Natural killer cell (primary cell): ENCODE data around the gene PABPN1L. TPM values are rescaled to one million over a fixed set of nuclear protein-coding genes. Genes with fewer than 3 reads are reported as not detected.
A peak's percentile ranks its signal among the peaks of the same experiment; 100 is the strongest.

Experiments
- ATAC-seq, 3 donors: fragments of 150-1000 bp in 2 of 3; fragments of 200-7000 bp in 1 of 3; cut with Tn5 transposase; 1 replicate in 1 of 3; 2 replicates in 2 of 3; pipeline ENCODE4 v1.10.0; 2021; ENCODE audit warnings: mild to moderate bottlenecking in 2 of 3, moderate library complexity in 2 of 3
- DNase-seq, 2 donors: peaks; one replicate each; pipeline versions ENCODE4 v3.0.0 to v3.0.0-alpha.2; 2013 to 2021; ENCODE audit warnings: mixed read lengths in 1 of 2
- H3K27ac ChIP-seq: one replicate; pipeline ENCODE4 v1.5.1; 2013; ENCODE audit warnings: mild to moderate bottlenecking, low read length
- H3K27me3 ChIP-seq: one replicate; pipeline ENCODE4 v1.6.1; 2013; ENCODE audit warnings: low read length; ENCODE audit not compliant: control insufficient read depth, insufficient read depth
- H3K36me3 ChIP-seq: one replicate; pipeline ENCODE4 v1.6.1; 2013; ENCODE audit warnings: low read length; ENCODE audit not compliant: control insufficient read depth, insufficient read depth
- H3K4me1 ChIP-seq: one replicate; pipeline ENCODE4 v1.6.1; 2013; ENCODE audit warnings: low read length; ENCODE audit not compliant: control insufficient read depth, insufficient read depth
- H3K4me3 ChIP-seq: one replicate; pipeline ENCODE4 v1.5.1; 2013; ENCODE audit warnings: low read length
- H3K9me3 ChIP-seq: one replicate; pipeline ENCODE4 v1.6.1; 2013; ENCODE audit warnings: low read length; ENCODE audit not compliant: control insufficient read depth, insufficient read depth
- H3K27ac Mint-ChIP-seq, 2 donors: one replicate each; pipeline ENCODE4 v1.8.0; 2022; ENCODE audit warnings: mild to moderate bottlenecking in 2 of 2, mixed read lengths in 2 of 2, moderate library complexity in 1 of 2
- H3K27me3 Mint-ChIP-seq, 2 donors: one replicate each; pipeline ENCODE4 v1.8.0; 2022; ENCODE audit warnings: low read depth in 2 of 2, mixed read lengths in 2 of 2
- H3K36me3 Mint-ChIP-seq: one replicate; pipeline ENCODE4 v1.8.0; 2022; ENCODE audit warnings: mixed read lengths
- H3K4me1 Mint-ChIP-seq, 2 donors: one replicate each; pipeline ENCODE4 v1.8.0; 2022; ENCODE audit warnings: mixed read lengths in 2 of 2
- H3K4me3 Mint-ChIP-seq: one replicate; pipeline ENCODE4 v1.8.0; 2022; ENCODE audit warnings: mild to moderate bottlenecking, moderate library complexity, mixed read lengths
- H3K9me3 Mint-ChIP-seq, 2 donors: one replicate each; pipeline ENCODE4 v1.8.0; 2022; ENCODE audit warnings: mixed read lengths in 2 of 2
- WGBS: methylation state at CpG from one replicate; pipeline ENCODE4 v1.1.7; 2013; ENCODE audit warnings: missing lambda C conversion rate; ENCODE audit not compliant: insufficient coverage; 5-methylcytosine and 5-hydroxymethylcytosine counted together
- intact Hi-C: fragments of 100-400 bp; cut with micrococcal nuclease; formaldehyde crosslinking; loops from one replicate; pipeline ENCODE4 v1.14.2; 2022
- total RNA-seq, 4 donors: library from RNA; stranded (reverse); fragments of 120-200 nt in 1 of 4; gene quantifications; one replicate each; pipeline versions ENCODE4 v1.2.3 to v1.2.4, GENCODE V29; 2013 to 2022
- TF ChIP-seq, protein P1 (sequence below): fragments of 200-600 bp; IDR thresholded peaks from one replicate; pipeline ENCODE4 v1.8.0; 2022; ENCODE audit warnings: antibody characterized with exemption

PABPN1L gene
- total RNA-seq, 3 donors from 2014 or later (not counting 1 experiment from before 2014, with no cell fraction given), result 0.43 TPM; not detected in 2

DNA sequence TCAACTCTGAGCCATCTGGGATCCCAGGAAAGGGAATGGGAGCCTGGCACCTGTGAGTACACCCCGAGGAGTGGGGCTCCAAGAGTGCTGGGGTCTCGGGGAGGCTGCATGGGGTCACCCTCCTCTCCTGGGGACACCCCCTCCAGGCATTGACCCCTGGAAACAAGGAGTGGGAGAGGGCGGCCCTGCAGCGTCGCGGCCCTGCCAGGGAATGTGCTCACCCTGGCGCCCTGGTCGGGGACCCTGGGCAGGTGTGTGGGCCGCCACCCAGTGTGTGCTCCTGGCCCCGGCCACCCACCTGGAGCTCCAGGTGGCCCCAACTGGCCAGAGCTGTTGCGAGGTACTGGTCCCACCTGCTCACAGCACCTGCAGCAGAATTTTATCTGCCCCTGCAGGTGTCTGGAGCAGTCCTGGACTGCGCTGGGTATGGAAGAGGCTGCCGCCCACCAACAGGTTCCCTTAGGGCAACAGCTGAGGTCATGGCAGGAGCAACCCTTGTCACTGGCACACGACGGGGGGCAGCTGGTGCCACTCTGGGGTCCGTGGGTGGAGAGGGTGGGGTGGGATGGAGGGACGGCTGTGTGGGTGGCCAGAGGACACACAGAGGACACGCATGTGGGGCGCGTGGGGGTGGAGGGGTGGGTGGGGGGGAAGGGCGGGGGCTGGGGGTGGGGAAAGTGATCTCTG lies 5.4 kb upstream of the PABPN1L start:
- ATAC-seq, result no peak
- Mint-ChIP-seq H3K4me3 (no peak overlapping the region), H3K36me3 (no peaks in the 10 kb centered on the region), H3K27me3 (peaks cover 10 to 13% of the 10 kb centered on the region in 2 donors), H3K4me1 (no peaks in the 10 kb centered on the region), H3K27ac (no peak overlapping the region), H3K9me3 (no peaks in the 10 kb centered on the region)
- WGBS, result 76% methylated on average over 16 of the region's 21 CpGs
- Histone ChIP-seq H3K36me3 (no peaks in the 10 kb centered on the region), H3K4me3 (no peak overlapping the region), H3K27me3 (peaks cover 8% of the 10 kb centered on the region), H3K27ac (no peak overlapping the region), H3K4me1 (no peaks in the 10 kb centered on the region), H3K9me3 (no peaks in the 10 kb centered on the region)
- no peak for DNase-seq
- TF ChIP-seq, protein P1, sequence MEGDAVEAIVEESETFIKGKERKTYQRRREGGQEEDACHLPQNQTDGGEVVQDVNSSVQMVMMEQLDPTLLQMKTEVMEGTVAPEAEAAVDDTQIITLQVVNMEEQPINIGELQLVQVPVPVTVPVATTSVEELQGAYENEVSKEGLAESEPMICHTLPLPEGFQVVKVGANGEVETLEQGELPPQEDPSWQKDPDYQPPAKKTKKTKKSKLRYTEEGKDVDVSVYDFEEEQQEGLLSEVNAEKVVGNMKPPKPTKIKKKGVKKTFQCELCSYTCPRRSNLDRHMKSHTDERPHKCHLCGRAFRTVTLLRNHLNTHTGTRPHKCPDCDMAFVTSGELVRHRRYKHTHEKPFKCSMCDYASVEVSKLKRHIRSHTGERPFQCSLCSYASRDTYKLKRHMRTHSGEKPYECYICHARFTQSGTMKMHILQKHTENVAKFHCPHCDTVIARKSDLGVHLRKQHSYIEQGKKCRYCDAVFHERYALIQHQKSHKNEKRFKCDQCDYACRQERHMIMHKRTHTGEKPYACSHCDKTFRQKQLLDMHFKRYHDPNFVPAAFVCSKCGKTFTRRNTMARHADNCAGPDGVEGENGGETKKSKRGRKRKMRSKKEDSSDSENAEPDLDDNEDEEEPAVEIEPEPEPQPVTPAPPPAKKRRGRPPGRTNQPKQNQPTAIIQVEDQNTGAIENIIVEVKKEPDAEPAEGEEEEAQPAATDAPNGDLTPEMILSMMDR, result no peak
- intact Hi-C loops, result no loop called here

DNA sequence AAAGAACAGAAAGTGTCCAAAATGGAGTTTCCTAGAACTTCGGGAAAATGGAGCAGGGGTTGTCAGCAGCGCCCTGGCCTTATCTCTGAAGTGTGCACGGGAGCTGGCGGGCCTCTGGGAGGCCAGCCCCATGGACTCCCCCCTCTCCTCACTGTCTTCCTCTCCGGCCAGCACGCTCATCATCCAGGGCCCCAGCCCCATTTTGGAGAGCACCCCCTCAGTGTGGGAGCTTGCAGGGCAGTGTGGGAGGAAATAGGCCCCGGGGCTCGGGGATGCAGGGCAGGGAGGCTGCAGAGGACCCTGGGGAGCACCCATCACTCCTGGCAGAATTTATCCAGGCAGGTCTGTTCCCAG lies 4.9 kb upstream of the PABPN1L start:
- H3K4me3 Mint-ChIP-seq, result no peak overlapping the region
- no peak for ATAC-seq

DNA sequence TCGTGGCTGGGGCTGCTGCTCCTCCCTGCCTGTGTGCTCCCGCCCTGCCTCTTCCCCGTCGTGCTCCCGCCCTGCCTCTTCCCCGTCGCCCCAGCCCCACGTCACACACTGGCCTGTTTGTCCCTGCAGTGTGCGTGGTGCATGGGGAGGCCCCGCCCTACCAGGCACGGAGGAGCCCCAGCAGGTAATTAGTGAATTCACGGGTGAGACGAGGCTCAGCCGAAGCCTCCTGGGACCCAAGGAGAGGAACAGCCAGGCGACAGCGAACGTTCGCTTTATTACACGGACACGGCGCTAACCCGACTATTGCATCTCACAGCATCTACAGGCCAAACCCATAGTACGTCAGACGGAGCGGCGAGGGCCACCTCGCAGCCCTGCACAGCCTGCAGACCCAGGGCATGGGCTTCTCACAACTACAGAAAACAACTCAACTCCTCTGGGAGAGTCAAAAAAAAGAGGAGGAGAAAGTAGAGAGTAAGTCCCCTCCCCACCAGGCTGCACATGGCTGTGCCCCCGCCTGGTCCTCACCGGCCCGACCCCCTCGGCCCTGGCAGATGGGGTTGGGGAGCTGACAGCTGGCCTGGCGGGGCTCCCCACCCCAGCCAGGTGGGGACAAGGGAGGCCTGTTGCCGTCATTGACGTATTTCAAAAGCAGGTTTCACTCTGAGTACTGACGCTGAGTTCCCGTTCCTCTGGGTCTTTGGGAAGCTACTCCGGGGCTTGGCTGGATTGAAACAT lies 4.3 kb upstream of the PABPN1L start:
- H3K4me3 Mint-ChIP-seq, result no peak overlapping the region
- no peaks in the 10 kb centered on the region for H3K9me3 Mint-ChIP-seq
- no peaks in the 10 kb centered on the region for H3K4me1 Mint-ChIP-seq
- H3K9me3 ChIP-seq, result no peaks in the 10 kb centered on the region
- TF ChIP-seq, protein P1, result no peak
- peaks cover 8% of the 10 kb centered on the region for H3K27me3 ChIP-seq
- no peaks in the 10 kb centered on the region for H3K4me1 ChIP-seq
- H3K27ac Mint-ChIP-seq, result no peak overlapping the region
- DNase-seq (no peak), ATAC-seq (peak in 1 of 3 donors; percentile 34)
- no peak overlapping the region for H3K4me3 ChIP-seq
- 27% methylated on average over 36 of the region's 37 CpGs for WGBS
- intact Hi-C loops, result no loop called here
- H3K27me3 Mint-ChIP-seq, result peaks cover 10 to 13% of the 10 kb centered on the region in 2 donors
- no peaks in the 10 kb centered on the region for H3K36me3 ChIP-seq
- no peak overlapping the region for H3K27ac ChIP-seq
- H3K36me3 Mint-ChIP-seq, result no peaks in the 10 kb centered on the region

More for the DNA sequence above, 4.9 kb upstream of the PABPN1L start:
- peaks cover 8% of the 10 kb centered on the region for H3K27me3 ChIP-seq
- peaks cover 10 to 13% of the 10 kb centered on the region in 2 donors for H3K27me3 Mint-ChIP-seq
- 18% methylated on average over 8 of the region's 8 CpGs for WGBS
- H3K4me3 ChIP-seq, result no peak overlapping the region
- no peaks in the 10 kb centered on the region for H3K4me1 Mint-ChIP-seq
- H3K36me3 ChIP-seq, result no peaks in the 10 kb centered on the region
- TF ChIP-seq, protein P1, result no peak
- DNase-seq, result no peak
- no peaks in the 10 kb centered on the region for H3K36me3 Mint-ChIP-seq
- H3K27ac ChIP-seq, result no peak overlapping the region
- H3K9me3 Mint-ChIP-seq, result no peaks in the 10 kb centered on the region
- intact Hi-C loops, result no loop called here
- no peaks in the 10 kb centered on the region for H3K9me3 ChIP-seq
- H3K4me1 ChIP-seq, result no peaks in the 10 kb centered on the region
- H3K27ac Mint-ChIP-seq, result no peak overlapping the region
